GM12865 (cell line): ENCODE results near the gene CATSPERD.
"Not testable (repeated sequence)": the region's sequence is repeated elsewhere in the genome, so short reads cannot be mapped to it uniquely, and the experiment has no call there.

Experiments
- DNase-seq: peaks from one replicate; pipeline ENCODE4 v3.0.0; 2010; ENCODE audit warnings: low read depth
- H3K4me3 ChIP-seq: 2 replicates; pipeline ENCODE4 v1.5.1; 2011; ENCODE audit warnings: mild to moderate bottlenecking, low read depth, low read length, control low read depth
- TF ChIP-seq, protein P1 (sequence below): IDR thresholded peaks from 2 replicates; pipeline ENCODE4 v1.5.1; 2011; ENCODE audit warnings: low read length, control low read depth, low read depth, inconsistent platforms; ENCODE audit not compliant: insufficient read depth; ENCODE audit errors: missing control alignments

CATSPERD gene

DNA sequence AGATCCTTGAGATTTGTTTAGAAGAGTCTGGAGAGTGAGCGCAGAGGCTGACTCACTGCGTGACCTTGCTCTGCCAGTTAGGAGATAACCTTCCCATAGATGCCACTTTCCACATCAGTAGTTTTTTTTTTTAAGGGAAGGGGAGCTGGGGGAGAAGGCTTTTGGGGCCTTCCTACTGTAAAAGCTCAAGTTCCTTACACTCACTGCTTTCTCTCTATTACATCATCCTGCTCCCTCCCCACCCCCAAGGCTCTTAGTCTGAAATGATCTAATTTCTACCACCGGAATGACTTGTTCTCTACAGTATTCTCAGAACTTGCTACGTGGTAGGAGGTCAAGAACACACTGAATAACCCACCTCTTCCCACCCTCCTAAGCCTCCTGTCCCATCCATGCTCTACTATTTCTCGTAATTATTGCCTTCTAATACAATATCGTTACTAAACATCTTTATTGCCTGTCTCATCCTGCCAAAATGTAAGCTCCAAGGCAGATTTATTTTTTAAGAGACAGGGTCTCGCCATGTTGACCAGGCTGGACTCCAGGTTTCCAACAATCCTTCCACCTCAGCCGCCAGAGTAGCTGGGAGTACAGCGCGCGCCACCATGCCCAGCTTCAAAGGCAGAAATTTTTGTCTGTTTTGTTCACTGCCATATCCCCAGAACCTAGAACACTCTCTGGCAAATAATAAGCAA is 1.7 kb upstream of the CATSPERD start:
- TF ChIP-seq, protein P1, sequence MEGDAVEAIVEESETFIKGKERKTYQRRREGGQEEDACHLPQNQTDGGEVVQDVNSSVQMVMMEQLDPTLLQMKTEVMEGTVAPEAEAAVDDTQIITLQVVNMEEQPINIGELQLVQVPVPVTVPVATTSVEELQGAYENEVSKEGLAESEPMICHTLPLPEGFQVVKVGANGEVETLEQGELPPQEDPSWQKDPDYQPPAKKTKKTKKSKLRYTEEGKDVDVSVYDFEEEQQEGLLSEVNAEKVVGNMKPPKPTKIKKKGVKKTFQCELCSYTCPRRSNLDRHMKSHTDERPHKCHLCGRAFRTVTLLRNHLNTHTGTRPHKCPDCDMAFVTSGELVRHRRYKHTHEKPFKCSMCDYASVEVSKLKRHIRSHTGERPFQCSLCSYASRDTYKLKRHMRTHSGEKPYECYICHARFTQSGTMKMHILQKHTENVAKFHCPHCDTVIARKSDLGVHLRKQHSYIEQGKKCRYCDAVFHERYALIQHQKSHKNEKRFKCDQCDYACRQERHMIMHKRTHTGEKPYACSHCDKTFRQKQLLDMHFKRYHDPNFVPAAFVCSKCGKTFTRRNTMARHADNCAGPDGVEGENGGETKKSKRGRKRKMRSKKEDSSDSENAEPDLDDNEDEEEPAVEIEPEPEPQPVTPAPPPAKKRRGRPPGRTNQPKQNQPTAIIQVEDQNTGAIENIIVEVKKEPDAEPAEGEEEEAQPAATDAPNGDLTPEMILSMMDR: no peak
- peak; percentile 70 for DNase-seq
- peak overlapping the region; percentile 73 for H3K4me3 ChIP-seq

DNA sequence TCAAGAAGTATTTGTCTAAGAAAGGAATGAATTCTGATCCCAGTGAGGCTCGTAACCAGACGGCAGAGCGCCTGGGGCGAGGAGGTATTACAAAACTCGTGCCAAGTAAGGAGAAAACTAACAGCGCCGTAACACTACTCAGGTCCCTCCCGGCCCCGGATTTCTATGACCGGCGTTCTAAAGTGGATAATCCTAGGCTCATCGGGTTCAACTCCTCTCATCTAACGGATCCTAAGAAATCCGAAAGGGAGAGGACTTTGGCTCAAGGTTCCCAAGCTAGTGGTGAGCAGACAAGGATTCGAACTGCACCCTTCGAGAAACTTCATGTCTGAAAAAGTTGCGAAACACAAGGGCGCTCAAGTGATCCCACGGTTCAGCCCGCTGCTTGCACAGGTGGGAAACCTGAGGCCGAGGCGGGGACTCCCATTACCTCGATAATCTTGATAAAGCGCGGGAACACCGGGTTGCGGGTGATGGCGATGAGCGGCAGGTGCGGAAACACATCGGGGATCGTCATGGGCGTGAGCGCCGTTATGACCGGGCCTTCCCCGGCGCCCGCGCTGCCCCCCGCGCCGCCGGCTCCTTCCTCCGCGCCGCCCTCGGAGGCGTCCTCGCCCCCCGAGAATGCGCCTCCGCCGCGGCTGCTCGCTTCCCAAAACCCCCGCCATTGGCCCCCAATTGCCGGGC is 1.0 kb upstream of the CATSPERD start:
- DNase-seq: peak; percentile 36
- H3K4me3 ChIP-seq: peak overlapping the region; percentile 73
- TF ChIP-seq, protein P1: no peak

DNA sequence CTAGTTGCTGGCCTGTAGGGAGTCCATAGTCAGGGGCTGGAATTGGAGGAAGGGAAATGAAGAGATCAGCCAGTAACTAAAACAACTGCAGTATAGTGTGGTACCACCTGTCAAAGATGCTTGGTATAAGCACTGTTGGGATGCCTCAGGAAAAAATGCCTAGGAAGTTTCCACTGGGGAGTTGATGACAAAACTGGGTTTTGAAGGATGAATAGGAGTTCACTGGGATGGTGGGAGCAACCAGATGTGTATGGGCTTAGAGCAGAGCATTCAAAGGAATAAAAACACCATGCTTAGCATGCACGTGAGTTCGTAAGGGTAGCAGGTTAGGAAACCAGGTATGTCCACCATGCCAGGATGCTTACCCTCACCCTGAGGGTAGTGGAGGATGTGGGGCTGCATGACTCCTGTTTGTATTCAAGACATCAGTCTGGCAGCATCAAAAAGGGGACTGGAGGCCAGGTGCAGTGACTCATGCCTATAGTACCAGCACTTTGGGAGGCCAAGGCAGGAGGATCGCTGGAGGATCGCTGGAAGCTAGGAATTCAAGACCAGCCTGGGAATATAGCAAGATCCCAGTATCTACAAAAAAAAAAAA is 7.1 kb downstream of the CATSPERD start:
- TF ChIP-seq, protein P1: no peak
- H3K4me3 ChIP-seq: no peak overlapping the region
- DNase-seq: no peak

DNA sequence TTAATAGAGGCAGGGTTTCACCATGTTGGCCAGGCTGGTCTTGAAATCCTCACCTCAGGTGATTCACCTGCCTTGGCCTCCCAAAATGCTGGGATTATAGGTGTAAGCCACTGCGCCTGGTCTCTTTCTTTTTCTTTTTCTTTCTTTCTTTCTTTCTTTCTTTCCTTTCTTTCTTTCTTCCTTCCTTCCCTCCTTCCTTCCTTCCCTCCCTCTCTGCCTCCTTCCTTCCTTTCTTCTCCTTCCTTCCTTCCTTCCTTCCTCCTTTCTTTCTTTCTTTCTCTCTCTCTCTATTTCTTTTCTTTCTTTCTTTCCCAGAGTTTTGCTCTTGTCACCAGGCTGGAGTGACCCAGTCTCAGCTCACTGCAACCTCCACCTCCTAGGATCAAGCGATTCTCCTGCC is 12.7 kb downstream of the CATSPERD start:
- not testable (repeated sequence) for DNase-seq, H3K4me3 ChIP-seq

DNA sequence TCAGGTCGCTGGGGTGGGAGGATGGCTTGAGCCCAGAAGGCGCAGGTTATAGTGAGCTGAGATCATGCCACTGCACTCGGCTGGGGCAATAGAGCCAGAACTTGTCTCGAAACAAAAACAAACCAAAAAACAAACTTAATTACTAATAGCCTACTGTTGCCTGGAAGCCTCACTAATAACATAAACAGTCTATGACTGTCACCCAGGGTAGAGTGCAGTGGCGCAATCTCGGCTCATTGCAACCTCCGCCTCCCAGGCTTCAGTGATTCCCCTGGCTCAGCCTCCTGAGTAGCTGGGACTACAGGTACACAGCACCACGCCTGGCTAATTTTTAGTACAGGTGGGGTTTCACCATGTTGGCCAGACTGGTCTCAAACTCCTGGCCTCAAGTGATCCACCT is 18.0 kb downstream of the CATSPERD start:
- no peak for DNase-seq
- TF ChIP-seq, protein P1: no peak
- H3K4me3 ChIP-seq: no peak overlapping the region

DNA sequence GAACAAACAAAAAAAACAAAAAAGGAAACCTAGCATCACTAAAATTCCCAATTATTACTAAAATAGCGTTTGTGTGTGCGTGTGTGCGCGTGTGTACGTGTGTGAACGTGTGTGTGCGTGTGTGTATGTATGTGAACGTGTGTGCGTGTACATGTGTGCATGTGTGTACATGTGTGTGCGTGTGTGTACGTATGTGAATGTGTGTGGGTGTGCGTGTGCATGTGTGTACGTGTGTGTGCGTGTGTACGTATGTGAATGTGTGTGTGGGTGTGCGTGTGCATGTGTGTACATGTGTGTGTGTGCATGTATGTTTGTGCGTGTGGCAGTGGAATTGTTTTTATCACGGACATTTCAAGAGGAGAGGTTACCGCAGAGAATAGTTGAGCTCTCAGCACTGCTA is 21.6 kb downstream of the CATSPERD start:
- TF ChIP-seq, protein P1: no peak
- no peak overlapping the region for H3K4me3 ChIP-seq
- DNase-seq: no peak

DNA sequence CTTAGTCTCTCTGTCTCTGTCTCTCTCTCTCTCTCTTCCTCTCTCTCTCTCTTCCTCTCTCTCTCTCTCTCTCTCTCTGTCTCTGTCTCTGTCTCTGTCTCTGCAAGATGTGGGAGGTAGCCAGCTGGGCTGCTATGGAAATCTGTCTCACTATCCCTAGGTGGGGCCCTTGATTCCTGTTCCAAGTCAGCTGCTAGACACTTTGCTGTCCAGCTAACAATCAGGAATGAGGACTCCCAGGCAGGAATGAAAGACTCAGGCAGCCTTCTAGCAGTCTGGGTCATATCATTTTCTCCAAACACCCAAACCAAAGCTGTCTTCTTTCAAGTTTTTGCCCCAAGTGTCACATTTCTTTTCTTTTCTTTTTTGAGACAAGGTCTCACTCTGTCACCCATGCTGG is 23.2 kb downstream of the CATSPERD start:
- TF ChIP-seq, protein P1: no peak
- H3K4me3 ChIP-seq: no peak overlapping the region
- DNase-seq: no peak

DNA sequence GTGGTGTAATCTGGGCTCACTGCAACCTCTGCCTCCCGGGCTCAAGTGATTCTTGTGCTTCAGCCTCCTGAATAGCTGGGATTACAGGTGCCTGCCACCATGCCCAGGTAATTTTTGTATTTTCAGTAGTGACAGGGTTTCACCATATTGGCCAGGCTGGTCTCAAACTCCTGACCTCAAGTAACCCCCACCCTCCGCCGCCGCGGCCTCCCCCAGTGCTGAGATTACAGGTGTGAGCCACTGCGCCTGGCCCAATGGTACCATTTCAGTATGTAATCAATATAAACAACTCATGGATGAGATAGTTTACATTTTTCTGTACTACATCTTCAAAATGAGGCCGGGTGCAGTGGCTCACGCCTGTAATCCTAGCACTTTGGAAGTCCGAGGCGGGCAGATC is 24.6 kb downstream of the CATSPERD start:
- not testable (repeated sequence) for H3K4me3 ChIP-seq, DNase-seq

DNA sequence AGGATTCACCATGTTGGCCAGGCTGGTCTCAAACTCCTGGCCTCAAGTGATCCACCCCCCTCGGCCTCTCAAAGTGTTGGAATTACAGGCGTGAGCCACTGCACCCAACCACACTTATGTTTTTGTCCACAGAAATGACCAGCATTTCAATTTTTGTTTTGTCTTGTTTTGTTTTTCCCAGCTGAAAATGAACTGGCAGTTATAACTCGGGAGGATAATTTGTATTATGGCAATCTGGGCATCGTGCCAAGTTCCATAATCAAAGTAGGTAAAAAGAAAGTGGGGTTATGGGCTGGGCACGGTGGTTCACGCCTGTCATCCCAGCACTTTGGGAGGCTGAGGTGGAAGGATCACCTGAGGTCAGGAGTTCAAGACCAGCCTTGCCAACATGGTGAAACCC is 28.5 kb downstream of the CATSPERD start:
- DNase-seq, H3K4me3 ChIP-seq: not testable (repeated sequence)
